Measurements from ENCODE around the gene DUSP22.
"Not testable (repeated sequence)": the region's sequence is repeated elsewhere in the genome, so short reads cannot be mapped to it uniquely, and the experiment has no call there.

The DUSP22 gene

DNA sequence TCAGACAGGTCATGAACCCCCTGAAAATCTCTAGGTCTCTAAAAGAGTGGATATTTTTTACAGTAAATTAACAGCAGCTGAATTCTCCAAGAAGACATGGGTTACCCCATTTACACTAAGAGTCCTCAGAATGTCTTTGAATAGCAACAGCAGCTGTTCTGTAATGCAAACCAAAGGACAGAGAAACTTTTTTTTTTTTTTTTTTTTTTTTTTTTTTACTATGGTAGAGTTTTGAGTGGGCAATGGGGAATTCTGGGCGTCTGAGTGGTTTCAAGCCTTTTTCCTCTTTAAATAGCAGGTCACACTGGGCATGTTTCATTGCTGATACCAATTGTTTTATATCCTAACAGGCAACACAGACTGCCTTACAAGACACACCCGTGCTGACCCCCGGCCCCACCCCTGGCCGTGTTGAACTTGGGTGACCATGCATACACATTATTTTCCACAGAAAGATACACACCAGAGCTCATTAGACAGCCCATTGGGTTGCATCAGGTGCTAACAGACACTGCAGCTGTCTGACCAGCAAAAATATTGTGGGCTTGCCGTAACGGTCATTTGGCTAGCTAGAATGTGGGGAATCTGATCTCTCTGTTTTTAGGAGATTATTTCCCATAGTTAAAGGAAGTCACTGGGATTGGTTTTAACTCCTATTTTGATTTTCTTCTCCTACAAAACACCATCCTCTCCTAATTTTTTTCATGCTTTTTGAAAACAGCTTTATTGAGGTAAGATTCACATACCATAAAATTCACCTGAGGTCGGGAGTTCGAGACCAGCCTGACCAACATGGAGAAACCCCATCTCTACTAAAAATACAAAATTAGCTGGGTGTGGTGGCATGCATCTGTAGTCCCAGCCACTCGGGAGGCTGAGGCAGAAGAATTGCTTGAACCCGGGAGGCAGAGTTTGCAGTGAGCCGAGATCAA is 72.6 kb downstream of the DUSP22 start:
- no peak for DNase-seq (ENCODE audit: low spot score)

DNA sequence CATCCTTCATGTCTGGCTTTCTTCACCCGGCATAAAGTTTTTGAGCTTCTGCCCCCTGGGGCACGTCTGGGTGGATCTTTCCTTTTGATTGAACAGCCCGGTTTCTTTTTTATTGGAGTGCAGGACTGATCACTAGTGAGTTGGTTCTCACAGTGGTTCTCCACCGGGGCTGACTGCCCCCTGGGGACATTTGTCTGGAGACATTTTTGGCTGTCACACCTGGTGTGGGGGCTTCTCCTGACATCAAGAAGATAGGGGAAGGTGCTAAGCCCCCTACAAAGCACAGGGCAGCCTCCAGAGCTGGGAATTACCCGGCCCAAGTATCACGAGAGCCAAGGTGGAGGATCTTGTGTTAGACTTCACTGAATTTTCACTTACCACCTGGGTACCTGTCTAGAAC is 73.5 kb downstream of the DUSP22 start:
- DNase-seq (ENCODE audit: low spot score): no peak

DNA sequence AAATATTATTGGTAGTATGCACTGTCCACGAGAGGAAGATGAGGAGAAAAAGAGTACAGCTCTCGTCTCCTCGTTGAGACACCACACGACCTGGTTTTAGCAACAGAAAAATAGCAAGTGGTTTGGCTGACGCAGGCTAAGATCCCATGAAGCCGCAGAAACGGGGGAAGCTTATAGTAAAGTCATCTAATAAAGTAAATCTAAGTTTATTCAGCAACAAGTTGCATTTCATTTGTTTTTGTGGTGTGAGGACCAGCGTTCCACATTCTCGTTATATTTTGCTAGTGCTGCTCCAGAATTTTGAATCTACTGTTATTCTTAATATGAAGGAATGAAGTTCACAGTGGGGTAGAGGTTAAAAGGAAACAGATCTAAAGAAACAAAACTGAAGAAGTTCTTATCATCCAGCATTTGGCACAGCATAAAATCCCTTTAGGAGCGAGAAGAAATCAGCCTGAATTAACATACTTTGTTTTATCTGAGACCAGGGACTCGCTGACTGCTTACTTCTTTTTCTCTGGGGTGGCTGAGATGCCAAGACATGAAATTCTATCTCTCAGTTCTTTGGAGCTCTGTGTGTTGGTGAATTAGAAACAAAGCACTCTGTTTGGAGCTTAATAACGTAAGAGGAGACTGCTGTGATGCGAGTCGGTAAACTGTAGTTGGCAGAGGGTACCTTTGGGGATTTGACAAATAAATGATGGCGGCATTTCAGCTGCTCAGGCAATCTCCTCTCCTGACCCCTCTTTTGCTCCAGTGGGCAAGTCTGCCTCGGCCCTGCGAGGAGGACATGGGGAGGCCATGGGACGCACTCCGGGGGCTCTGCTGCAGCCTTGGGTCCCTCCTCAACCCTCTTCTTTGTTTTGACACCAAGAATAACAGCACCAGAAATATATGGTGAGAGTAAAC is 74.4 kb downstream of the DUSP22 start:
- no peak for DNase-seq (ENCODE audit: low spot score)

DNA sequence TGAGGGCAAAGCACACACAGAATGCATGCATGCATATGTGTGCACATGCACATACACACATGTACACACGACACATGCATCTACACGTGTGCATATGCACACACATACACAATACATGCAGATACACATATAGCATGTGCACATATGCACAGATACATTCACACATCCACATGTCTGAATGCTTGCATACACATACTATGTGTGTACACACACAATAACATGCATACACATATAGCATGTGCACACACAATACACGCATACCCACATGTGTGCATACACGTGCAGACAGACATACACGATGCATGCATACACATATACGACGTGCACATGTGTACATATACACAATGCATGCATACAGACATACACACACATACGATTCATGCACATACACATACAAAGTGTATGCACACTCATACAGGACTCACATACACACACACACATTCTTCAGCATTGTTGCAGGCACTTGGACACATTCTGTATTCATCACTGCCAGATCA is 75.1 kb downstream of the DUSP22 start:
- no peak for DNase-seq (ENCODE audit: low spot score)

DNA sequence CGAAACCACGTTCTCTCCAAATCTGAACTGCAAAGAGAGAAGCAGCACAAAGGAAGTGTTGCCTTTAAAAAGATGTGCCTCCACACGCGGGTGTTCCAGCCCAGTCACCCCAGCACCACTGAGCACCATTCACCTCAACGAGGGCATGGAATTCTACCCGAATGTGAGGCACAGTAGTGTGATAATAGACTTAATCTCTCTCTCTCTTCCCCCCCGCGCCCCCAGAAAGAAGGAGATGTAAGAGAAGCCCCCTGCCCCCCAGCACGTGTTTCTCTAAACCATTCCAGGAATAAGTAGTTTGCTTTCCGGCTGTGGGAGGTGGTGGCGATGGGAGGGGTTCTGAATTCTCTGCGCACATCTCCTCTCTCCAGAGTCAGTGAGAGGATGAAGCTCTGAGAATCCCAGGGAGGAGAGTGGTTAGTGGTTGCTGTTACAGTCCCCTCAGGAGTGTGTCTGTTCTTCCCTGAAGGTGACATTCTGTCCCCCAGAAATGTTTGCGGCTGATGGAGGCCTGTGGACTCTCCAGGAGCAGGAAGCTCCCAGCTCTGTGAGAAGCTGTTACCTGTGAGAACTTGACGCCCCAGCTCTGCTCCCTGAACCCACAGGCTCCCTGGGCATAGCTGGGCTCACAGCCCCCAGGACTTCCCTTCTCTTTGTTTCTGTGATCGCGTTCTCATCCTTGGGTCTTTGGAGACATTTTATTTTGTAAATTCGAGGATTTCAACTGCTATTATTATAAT is 75.8 kb downstream of the DUSP22 start:
- DNase-seq (ENCODE audit: low spot score): no peak

DNA sequence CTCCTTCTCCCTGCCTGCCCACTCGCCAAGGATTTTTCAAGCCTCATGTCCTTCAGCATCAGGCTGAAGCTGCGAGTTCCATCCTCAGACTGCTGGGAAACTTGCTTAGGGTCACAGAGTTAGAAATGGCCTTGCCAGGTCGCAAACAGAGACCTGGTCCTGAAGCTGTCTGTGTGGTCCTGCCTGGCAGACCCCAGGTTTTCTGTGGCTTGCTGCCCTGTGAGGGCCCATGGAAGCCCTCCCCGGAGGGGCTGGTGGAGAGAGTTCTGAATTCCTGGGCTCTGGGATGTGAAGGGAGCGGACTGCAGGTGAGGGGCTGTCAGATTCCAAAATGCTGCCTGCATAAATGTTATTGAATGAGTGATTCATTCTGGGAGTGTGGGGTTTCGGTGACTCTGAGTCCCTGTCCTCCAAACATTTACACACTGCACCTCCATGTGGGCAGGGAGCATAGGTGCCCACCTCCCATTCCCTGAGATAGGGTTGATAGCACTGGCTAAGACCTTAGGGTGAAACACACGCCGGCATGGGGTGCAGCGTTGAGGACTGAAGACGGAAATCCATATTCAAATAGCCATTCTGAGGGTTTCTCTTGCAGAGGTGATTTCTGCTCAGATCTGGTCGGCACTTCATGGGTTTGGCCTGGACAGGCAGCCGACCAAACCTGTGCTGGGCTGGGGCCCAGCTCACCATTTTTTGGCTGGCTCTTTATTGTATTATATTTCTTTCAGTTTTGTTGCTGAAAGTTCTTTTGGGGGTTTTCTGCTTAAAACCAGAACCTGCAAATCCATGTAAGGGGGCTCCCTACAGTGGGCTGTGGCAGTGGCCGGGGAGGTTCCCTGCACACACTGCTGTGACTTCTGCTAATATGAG is 77.5 kb downstream of the DUSP22 start:
- DNase-seq (ENCODE audit: low spot score): no peak

DNA sequence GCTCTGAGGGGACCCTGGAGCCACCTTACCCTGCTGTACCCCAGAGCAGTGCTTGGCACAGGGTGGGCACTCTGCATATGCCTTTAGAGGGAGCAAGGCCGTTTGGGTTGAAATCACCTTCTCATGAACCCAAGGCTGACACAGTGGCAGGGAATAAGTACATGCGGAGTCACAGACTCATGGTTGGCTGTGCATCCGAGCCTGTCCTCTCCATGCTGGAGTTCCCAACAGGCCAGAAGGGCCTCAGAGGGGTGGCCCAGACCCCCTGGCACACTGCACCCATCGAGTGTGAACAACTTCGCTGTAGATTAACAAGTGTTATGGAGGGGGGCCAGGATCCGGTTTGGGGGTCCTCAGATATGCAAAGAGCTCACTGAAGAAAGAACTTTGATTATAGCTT is 78.3 kb downstream of the DUSP22 start:
- no peak for DNase-seq (ENCODE audit: low spot score)

DNA sequence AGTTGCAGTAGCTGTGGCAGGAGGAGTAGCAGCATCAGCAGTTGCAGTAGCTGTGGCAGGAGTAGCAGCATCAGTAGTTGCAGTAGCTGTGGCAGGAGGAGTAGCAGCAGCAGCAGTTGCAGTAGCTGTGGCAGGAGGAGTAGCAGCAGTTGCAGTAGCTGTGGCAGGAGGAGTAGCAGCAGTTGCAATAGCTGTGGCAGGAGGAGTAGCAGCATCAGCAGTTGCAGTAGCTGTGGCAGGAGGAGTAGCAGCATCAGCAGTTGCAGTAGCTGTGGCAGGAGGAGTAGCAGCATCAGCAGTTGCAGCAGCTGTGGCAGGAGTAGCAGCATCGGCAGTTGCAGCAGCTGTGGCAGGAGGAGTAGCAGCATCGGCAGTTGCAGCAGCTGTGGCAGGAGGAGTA is 79.6 kb downstream of the DUSP22 start:
- not testable (repeated sequence) for DNase-seq (ENCODE audit: low spot score)

DNA sequence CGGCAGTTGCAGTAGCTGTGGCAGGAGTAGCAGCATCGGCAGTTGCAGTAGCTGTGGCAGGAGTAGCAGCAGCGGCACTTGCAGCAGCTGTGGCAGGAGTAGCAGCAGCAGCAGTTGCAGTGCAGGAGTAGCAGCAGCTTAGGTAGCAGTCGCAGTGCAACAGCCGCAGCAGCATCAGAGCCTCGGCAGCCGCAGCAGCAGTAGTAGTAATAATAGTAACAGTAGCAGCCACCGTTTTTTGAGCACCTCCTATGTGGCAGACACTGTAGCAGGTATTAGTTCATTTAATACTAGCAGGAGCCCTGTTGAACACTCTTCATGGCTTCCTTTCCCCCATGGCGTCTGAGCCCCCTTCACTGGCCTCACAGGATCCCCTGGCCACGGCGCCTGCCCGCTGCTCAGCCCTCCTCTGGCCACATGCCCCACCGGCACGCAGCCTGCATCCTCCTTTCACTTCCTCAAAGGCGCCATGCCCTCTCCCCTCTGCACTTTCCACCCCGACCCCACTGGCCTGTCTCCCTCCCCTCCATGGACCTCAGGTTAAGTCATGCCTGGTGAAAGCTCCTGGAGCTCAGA is 80.1 kb downstream of the DUSP22 start:
- no peak for DNase-seq (ENCODE audit: low spot score)

DNA sequence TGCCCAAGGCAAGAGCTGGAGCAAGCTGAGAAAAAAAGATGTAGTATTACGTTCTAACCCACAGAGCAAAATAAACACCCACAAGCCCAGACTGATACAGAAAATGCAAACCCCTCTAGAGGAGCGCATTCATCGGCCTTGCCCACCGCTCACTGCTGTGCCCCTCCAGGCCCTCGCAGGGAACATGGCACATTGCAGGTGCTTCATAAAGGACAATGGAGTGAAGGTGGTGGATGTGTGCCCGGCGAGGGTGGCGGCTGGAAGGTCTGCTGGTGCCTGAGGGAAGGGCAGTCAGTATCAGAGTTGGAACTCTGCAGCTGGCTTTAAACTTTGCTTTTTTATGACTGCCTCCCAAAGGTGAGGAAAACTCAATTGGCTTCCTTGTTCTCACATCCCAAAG is 80.7 kb downstream of the DUSP22 start:
- no peak for DNase-seq (ENCODE audit: low spot score)

DNA sequence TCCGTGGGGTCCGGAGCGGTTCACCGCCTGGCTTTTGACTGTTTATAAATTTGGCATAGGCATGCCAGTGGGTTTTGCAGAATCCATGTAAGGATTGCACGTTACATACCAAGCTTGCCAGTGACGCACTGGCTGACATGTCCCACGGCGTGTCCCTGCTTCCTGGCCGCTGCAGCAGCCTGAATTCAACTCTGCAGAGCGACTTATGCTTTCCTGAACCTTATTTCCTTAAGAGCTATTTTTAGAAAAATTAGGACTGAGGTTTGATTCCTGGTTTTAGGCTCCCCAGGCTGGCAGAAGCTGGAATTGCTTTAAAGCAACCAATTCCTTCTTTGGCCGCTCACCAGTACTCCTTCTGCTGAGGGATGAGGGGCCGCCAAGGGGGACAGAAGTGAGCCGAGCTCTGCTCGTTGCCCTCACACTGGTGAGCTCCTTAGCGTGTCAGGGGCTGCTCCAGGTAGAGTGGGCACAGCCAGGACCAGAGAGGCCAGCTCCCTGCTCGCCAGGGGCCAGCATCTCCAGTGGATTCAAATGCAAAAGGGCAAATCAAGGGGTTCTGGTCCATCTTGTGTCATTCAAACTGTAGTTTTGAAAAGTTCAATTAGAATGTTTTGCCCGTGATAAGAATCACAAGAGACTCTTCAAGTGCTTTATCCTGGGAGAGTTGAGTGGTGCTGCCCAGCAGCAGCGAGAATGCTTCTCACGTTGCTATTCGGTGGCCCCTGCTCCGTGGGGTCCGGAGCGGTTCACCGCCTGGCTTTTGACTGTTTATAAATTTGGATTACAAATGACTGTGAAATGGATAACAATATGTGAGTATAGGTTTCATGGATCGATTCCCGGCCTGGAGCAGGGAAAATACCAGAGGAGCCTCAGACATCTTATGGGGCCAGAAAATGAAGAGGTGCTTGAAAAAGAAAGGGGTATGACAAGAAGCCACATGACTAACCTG is 81.8 kb downstream of the DUSP22 start:
- DNase-seq (ENCODE audit: low spot score): no peak

DNA sequence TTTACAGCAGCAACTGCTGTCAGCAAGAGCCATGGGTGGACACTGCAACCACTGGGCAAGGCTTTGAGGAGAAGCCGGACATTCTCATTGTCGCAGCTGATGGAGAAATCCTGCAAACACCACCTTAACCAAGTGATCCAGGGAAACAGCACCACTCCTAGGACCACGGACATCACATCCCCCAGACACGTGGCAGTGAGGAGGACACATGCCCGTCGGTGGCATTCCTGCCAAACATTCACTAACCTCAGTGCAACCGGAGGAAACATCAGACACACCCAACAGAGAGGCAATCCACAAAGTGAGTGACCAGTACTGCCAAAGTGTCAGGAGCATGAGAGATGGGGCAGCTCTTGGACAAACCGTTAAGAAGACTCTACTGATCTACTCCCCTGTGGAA is 82.7 kb downstream of the DUSP22 start:
- DNase-seq (ENCODE audit: low spot score): no peak

DNA sequence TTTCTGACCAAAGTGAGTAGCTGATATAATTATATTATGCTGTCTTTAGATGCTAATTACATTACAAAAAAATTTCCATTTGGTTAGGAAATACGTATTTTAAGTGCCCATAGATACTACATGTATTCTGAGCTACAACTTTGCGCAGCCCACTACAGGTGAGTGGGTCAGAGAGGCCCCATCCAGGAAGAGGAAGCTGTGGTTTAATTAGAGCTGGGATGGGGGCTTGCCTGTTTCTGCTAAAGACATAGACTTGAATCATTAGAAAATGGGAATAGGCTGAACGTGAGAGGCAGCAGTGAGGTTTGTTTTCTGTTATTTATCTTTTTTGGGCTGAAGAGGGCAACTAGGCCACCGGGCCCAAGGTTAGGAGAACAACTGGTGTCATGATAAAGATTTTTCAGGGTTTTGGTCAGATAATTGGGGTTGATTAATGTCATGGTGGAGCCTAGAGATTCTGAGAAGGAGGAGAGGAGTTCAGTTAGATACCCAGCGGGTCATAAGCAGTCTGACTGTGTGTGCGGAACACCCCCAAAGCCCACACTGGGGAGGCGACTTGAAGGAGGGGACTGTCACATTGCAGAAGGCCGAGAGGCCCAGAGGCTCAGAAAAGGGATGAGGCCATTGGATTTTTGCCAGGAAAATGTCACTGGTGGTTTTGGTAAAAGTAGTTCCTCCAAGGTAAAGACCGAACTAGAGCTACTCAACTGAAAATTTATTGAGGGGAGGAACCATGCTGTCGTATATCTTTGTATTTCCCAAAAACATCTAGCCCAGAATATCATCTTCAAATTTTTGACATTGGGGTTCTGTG is 84.7 kb downstream of the DUSP22 start:
- no peak for DNase-seq (ENCODE audit: low spot score)

DNA sequence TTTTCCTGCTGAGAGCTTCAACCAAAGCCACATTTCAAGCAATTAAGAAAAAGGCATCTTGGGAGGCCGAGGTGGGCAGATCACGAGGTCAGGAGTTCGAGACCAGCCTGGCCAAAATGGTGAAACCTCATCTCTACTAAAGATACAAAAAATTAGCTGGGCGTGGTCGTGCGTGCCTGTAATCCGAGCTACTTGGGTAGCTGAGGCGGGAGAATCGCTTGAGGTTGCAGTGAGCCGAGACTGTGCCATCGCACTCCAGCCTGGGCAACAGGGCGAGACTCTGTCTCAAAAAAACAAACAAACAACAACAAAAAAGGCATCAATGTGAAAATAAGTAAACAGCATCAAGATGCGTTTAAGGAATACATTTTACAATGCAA is 85.3 kb downstream of the DUSP22 start:
- not testable (repeated sequence) for DNase-seq (ENCODE audit: low spot score)

DNA sequence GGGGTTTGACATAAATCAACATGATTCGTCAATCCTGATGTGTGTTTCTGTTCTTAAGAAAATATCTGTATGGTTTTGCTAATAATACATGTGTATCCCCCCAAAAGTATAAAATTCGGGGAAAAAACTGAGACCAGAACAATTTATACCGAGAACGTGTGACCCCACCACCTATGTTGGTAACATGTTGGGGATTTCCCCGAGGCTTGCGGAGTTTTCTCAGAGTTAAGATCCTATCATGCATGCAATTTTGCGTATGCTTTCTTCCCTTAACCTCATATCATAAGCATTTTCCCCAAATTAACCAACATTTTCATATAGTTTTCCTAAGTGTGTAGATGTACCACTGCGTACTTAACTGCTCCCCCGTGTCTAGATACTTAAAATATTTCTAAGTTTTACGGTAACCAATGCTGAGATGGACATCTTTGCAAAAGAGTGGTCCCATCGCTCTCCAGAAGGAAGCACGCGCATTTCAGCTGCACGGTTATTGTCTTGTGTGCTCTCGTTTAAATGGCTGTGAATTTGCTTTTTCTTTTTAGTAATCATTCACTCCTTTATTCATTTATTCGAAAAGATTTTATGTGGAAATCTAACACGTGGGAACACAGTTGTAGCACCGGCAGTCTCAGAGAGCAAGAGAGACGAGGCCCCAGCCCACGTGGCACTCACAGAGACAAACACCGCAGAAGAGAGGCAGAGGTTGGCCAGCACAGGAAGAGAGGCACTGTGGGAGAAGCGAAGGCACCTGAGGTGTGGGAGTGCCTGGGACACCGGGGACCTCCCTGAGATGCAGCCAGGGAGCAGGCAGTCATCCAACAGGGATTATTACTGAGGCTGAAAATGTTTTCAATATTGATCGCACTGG is 86.0 kb downstream of the DUSP22 start:
- no peak for DNase-seq (ENCODE audit: low spot score)

DNA sequence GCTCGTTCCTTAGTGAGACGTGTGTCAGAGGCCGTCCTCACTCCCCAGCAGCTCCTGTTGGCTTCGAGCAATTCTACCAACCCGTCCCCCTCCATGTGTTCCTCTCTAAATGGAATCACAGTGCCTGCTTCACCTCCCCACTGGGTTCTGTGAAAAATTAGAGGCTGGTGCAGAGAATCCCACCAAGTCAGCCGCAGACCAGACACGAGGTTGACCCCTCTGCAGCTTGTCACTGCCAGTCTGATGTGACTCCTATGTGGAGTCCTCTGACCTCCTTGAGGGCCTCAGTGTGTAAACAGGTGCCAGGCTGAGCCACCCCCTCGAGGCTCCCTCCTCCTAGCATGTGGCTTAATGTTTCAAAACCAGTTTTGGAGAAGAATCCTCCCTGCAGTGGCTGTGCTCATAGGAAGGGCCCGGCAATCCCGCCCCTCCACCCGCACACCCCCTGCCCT is 86.7 kb downstream of the DUSP22 start:
- no peak for DNase-seq (ENCODE audit: low spot score)

DNA sequence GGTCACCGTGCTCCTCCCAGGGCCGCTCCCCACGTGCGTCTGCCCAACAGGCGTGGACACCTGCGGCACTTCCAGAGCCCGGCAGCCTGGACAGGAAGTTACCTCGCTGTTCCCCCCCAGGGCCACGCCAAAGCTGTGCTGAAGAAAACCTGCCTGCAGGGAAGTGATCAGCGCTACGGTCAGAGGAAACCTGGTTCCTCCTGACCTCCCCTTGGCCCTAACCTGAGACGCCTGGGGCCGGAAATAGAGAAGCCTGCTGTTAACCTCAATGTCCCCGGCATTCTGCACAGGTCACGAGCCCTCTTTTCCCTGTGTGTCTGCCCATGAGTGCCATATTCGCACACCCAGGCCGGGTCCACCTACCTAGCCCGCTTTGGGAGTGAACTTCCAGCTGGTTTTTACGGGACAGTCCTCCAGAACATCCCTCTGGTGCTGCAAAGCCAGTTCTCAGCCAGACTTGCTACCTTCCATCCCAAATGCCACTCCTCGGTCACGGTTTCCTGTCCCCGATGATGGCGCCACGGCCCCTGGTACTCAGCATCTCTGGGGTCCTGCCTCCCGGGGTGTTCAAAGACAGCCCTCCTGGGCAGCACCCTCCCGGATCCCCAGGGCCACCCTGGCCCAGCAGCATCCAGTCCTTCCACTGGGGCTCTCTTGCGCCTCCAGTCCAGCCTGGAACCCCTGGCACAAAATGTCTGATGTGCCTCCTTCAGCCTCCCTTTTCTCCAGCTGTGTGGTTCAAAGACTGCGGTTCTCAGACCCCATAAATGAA is 87.3 kb downstream of the DUSP22 start:
- DNase-seq (ENCODE audit: low spot score): no peak

Data from HuH-7 (cell line).